HG02642 (cell line): ENCODE data around the gene RAB5IF.

Experiments used
- ATAC-seq: cut with Tn5 transposase; IDR thresholded peaks from one replicate; pipeline ENCODE4 v1.9.1; 2021; ENCODE audit warnings: mild to moderate bottlenecking; ENCODE audit not compliant: unreplicated experiment, poor library complexity

The RAB5IF gene

DNA sequence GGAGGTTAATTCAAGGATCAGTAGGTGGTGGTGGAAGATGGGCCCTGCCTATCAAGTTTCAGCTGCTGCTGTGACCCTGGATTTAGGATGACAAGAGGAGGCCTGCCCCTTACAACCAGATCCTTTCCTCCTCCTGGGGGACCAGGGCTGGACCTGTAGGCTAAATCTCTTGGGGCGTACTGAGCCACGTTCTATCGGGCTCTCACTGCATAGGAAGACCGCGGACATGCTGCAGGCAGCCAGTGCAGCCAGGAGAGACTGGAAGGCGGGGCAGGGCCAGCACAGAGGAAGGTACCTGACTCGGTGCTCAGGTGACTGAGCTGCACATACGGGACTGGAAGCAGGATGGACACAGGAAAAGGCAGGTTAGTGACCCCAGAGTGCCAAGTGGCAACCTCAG, 48.9 kb downstream of the RAB5IF start:
- no peak for ATAC-seq

- ATAC-seq, result no peak
Observed at GRCh38 chr20:36655004-36655403, 49.4 kb downstream of the RAB5IF start.

DNA sequence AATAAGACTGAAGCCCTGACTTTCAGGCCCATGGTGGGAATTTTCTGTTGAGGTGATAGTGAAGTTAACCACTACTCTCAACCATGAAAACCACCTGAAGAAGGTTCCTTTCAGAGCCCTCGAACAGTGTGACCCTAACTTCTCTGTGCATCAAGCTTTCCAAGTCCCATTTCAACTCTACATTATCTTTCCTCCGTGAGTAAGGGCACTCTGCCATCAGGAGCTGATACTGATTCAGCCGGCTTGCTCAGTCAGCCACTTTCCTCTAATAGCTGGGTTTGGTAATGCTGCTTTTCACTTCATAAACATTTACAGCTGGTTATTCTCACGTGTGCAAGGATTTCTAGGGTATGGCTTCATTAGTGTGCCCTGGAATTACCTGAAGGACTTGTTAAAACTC, 51.2 kb downstream of the RAB5IF start:
- no peak for ATAC-seq

DNA sequence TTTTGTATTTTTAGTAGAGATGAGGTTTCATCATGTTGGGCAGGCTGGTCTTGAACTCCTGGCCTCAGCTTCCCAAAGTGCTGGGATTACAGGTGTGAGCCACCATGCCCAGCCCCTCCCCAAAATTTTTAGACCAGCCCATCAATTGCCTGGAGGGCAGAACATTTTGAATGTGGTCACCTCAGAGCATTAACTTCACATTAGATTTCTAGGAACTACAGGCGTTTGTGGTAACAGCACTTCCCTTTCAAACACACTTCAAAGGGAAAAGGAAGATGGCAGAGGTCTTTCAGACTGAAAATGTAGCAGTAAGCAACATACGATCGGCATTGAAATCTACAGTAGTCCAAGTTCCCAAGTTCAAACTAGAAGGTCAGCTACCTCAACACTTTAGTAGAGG, 52.7 kb downstream of the RAB5IF start:
- no peak for ATAC-seq
